Neural progenitor cell (in vitro differentiated cells): ENCODE measurements around the gene ADK.

Experiments used
- EZH2phosphoT487 ChIP-seq: fragments of 200-600 bp; sonication (generic); IDR thresholded peaks from 2 replicates; pipeline ENCODE4 v1.6.1; 2017; ENCODE audit warnings: antibody characterized with exemption
- TF ChIP-seq, protein P1 (sequence below): fragments of 200-600 bp; sonication (generic); IDR thresholded peaks from 2 replicates; pipeline ENCODE4 v1.5.1; 2017; ENCODE audit warnings: antibody characterized with exemption, mild to moderate bottlenecking

DNA sequence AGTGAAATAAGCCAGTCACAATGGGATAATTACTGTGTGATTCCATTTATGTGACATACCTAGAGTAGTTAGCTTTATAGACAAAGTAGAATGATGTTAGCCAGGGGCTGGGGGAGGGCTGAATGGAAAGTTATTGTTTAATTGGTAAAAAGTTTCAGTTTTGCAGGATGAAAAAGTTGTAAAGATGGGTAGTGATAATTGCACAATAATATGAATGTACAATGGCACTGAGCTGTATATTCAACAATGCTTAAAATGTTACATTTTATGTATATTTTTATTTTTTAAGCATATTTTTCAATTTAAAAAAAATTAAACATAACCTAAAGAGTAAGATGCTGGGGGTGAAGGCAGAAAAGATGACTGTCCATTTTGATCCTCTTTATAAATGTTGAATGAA, 459.3 kb downstream of the ADK start:
- TF ChIP-seq, protein P1, sequence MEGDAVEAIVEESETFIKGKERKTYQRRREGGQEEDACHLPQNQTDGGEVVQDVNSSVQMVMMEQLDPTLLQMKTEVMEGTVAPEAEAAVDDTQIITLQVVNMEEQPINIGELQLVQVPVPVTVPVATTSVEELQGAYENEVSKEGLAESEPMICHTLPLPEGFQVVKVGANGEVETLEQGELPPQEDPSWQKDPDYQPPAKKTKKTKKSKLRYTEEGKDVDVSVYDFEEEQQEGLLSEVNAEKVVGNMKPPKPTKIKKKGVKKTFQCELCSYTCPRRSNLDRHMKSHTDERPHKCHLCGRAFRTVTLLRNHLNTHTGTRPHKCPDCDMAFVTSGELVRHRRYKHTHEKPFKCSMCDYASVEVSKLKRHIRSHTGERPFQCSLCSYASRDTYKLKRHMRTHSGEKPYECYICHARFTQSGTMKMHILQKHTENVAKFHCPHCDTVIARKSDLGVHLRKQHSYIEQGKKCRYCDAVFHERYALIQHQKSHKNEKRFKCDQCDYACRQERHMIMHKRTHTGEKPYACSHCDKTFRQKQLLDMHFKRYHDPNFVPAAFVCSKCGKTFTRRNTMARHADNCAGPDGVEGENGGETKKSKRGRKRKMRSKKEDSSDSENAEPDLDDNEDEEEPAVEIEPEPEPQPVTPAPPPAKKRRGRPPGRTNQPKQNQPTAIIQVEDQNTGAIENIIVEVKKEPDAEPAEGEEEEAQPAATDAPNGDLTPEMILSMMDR, result no peak
- TF ChIP-seq EZH2phosphoT487, result no peak
